Measurements from ENCODE around the gene PNPLA1. TPM values are rescaled to one million over a fixed set of nuclear protein-coding genes. Genes with fewer than 3 reads are reported as not detected.

Gene PNPLA1
- total RNA-seq, 1 experiment from 2014 or later = not detected

GRCh38 chr6:36248980-36249379, 20.9 kb upstream of the PNPLA1 start:
- in situ Hi-C loops (cut with HindIII; ENCODE audit: low pct_unique_long_range_greater_than_20kb, low sequenced_read_pairs) = no loop called here
- DNase-seq (ENCODE audit: low read depth, low spot score) = no peak
- no peak overlapping the region for H3K27ac ChIP-seq (ENCODE audit: low read length)

DNA sequence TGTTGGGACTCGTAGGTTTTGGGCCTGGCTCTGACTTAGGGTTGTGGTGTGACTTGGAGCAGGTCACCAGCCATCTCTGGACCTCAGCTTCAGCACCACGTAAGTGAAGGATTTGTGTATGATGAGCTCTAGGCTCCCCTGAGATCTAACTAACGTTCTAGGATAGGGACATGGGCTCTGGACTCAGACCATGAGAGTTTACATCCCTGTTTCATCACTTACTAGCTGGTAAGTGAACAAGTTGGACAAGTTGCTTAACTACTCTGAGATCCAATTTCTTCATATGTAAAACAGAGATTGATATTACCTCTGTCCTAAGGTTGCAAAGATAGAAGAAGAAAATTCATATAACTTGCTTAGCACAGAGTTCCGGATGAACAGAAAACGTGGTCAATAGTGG, 20.3 kb upstream of the PNPLA1 start:
- no peaks in the 10 kb centered on the region for H3K36me3 ChIP-seq (ENCODE audit: control insufficient read depth, insufficient read depth, low read length)
- no peak for ATAC-seq
- no peaks in the 10 kb centered on the region for H3K27me3 ChIP-seq (ENCODE audit: control insufficient read depth, insufficient read depth, low read length)
- DNase-seq (ENCODE audit: low read depth, low spot score) = no peak
- BruUV-seq (replicated peaks) = no TSS peak
- intact Hi-C loops (cut with micrococcal nuclease; ENCODE audit: unreplicated experiment) = no loop called here
- CTCF ChIA-PET = no interaction called here
- no peaks in the 10 kb centered on the region for H3K9me3 ChIP-seq (ENCODE audit: control insufficient read depth, insufficient read depth, low read depth, low read length)
- no peak overlapping the region for H3K4me3 ChIP-seq (ENCODE audit: low read depth in 2 of 2, low read length in 2 of 2)
- no peak for TF ChIP-seq SIN3A (IDR thresholded peaks at IDR 0.05; ENCODE audit: borderline replicate concordance, insufficient read depth, low read depth, low read length)
- TF ChIP-seq POLR2AphosphoS5 (IDR thresholded peaks at IDR 0.05; ENCODE audit: low read depth, low read length) = no peak
- TF ChIP-seq TCF7L2 (IDR thresholded peaks at IDR 0.05; ENCODE audit: low read depth, low read length) = no peak
- TF ChIP-seq, protein P1, sequence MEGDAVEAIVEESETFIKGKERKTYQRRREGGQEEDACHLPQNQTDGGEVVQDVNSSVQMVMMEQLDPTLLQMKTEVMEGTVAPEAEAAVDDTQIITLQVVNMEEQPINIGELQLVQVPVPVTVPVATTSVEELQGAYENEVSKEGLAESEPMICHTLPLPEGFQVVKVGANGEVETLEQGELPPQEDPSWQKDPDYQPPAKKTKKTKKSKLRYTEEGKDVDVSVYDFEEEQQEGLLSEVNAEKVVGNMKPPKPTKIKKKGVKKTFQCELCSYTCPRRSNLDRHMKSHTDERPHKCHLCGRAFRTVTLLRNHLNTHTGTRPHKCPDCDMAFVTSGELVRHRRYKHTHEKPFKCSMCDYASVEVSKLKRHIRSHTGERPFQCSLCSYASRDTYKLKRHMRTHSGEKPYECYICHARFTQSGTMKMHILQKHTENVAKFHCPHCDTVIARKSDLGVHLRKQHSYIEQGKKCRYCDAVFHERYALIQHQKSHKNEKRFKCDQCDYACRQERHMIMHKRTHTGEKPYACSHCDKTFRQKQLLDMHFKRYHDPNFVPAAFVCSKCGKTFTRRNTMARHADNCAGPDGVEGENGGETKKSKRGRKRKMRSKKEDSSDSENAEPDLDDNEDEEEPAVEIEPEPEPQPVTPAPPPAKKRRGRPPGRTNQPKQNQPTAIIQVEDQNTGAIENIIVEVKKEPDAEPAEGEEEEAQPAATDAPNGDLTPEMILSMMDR (IDR thresholded peaks at IDR 0.05) = no peak
- no peak for TF ChIP-seq REST (IDR thresholded peaks at IDR 0.05; ENCODE audit: insufficient read depth in 1 of 2, low read depth in 2 of 2, low read length in 1 of 2)
- in situ Hi-C loops (cut with HindIII; ENCODE audit: low pct_unique_long_range_greater_than_20kb, low sequenced_read_pairs) = no loop called here
- no peak overlapping the region for H3K27ac ChIP-seq (ENCODE audit: low read length)
- POLR2A ChIA-PET = interaction anchor here (0.5 kb wide), 1 partner anchor 345 kb away, joined by 4 read pairs; no protein-coding TSS in a partner anchor
- no peaks in the 10 kb centered on the region for H3K4me1 ChIP-seq (ENCODE audit: control insufficient read depth, insufficient read depth, low read length)

More at GRCh38 chr6:36248980-36249379, 20.9 kb upstream of the PNPLA1 start:
- H3K36me3 ChIP-seq (ENCODE audit: control insufficient read depth, insufficient read depth, low read length) = no peaks in the 10 kb centered on the region
- TF ChIP-seq SIN3A (IDR thresholded peaks at IDR 0.05; ENCODE audit: borderline replicate concordance, insufficient read depth, low read depth, low read length) = no peak
- no peak for TF ChIP-seq POLR2AphosphoS5 (IDR thresholded peaks at IDR 0.05; ENCODE audit: low read depth, low read length)
- no peak for TF ChIP-seq REST (IDR thresholded peaks at IDR 0.05; ENCODE audit: insufficient read depth in 1 of 2, low read depth in 2 of 2, low read length in 1 of 2)
- no peak for TF ChIP-seq TCF7L2 (IDR thresholded peaks at IDR 0.05; ENCODE audit: low read depth, low read length)
- TF ChIP-seq, protein P1 (IDR thresholded peaks at IDR 0.05) = no peak
- ChIA-PET CTCF (no interaction called here), POLR2A (no interaction called here)
- H3K4me3 ChIP-seq (ENCODE audit: low read depth in 2 of 2, low read length in 2 of 2) = no peak overlapping the region
- no peaks in the 10 kb centered on the region for H3K4me1 ChIP-seq (ENCODE audit: control insufficient read depth, insufficient read depth, low read length)
- no TSS peak for BruUV-seq (replicated peaks)
- intact Hi-C loops (cut with micrococcal nuclease; ENCODE audit: unreplicated experiment) = no loop called here
- no peaks in the 10 kb centered on the region for H3K27me3 ChIP-seq (ENCODE audit: control insufficient read depth, insufficient read depth, low read length)
- H3K9me3 ChIP-seq (ENCODE audit: control insufficient read depth, insufficient read depth, low read depth, low read length) = no peaks in the 10 kb centered on the region
- ATAC-seq = no peak
